HepG2 (cell line): ENCODE data around the gene CEACAM16. TPM values are rescaled to one million over a fixed set of nuclear protein-coding genes. Genes with fewer than 3 reads are reported as not detected.

ENCODE experiments used
- ARNT2 ChIP-seq: sonication (generic); formaldehyde crosslinking; IDR thresholded peaks from 2 replicates; pipeline ENCODE4 v1.8.0; 2022; ENCODE audit warnings: mild to moderate bottlenecking, low read depth, missing genetic modification reagents, moderate library complexity
- FOXO1 ChIP-seq: sonication (generic); formaldehyde crosslinking; IDR thresholded peaks from 2 replicates; pipeline ENCODE4 v1.4.0; 2020; ENCODE audit warnings: missing genetic modification reagents
- GTF2F1 ChIP-seq: fragments of 150-350 bp; IDR thresholded peaks from 2 replicates; pipeline ENCODE4 v1.6.1; 2014; ENCODE audit warnings: low read length
- HMGA1 ChIP-seq: sonication (generic); formaldehyde crosslinking; conservative IDR thresholded peaks from 2 replicates; pipeline ENCODE4 v1.4.0; 2020; ENCODE audit warnings: missing genetic modification reagents
- SAP130 ChIP-seq: IDR thresholded peaks from 2 replicates; pipeline ENCODE4 v1.6.1; 2016; ENCODE audit warnings: low read depth
- SP1 ChIP-seq, 2 experiments: fragments of 450-650 bp in 1 of 2; sonication (generic) in 1 of 2; formaldehyde crosslinking in 1 of 2; IDR thresholded peaks; 2 replicates each; pipeline versions ENCODE4 v1.4.0 to v1.6.1; 2016 to 2020; ENCODE audit warnings: missing genetic modification reagents in 1 of 2
- TBX2 ChIP-seq: sonication (generic); formaldehyde crosslinking; IDR thresholded peaks from 2 replicates; pipeline ENCODE4 v1.5.0; 2020; ENCODE audit warnings: missing genetic modification reagents, mild to moderate bottlenecking, borderline replicate concordance
- TCF7 ChIP-seq: sonication (generic); IDR thresholded peaks from 2 replicates; pipeline ENCODE4 v1.6.1; 2016; ENCODE audit warnings: antibody characterized with exemption, low read depth
- YEATS4 ChIP-seq: sonication (generic); formaldehyde crosslinking; IDR thresholded peaks from 2 replicates; pipeline ENCODE4 v1.4.0; 2020; ENCODE audit warnings: missing genetic modification reagents, borderline replicate concordance
- ZBTB20 ChIP-seq: sonication (generic); formaldehyde crosslinking; IDR thresholded peaks from 2 replicates; pipeline ENCODE4 v1.8.1; 2023; ENCODE audit warnings: missing genetic modification reagents, low read depth, mild to moderate bottlenecking, borderline replicate concordance
- ZNF567 ChIP-seq: sonication (generic); formaldehyde crosslinking; IDR thresholded peaks from 2 replicates; pipeline ENCODE4 v1.8.1; 2023; ENCODE audit warnings: mild to moderate bottlenecking, missing genetic modification reagents, borderline replicate concordance
- ZNF776 ChIP-seq: sonication (generic); formaldehyde crosslinking; IDR thresholded peaks from 2 replicates; pipeline ENCODE4 v1.4.0; 2020; ENCODE audit warnings: mild to moderate bottlenecking, missing genetic modification reagents
- ZNF777 ChIP-seq: sonication (generic); formaldehyde crosslinking; IDR thresholded peaks from 2 replicates; pipeline ENCODE4 v1.4.0; 2020; ENCODE audit warnings: missing genetic modification reagents
- ZNF850 ChIP-seq: sonication (generic); formaldehyde crosslinking; conservative IDR thresholded peaks from 2 replicates; pipeline ENCODE4 v1.9.0; 2021; ENCODE audit warnings: mild to moderate bottlenecking, missing genetic modification reagents
- ZSCAN25 ChIP-seq: sonication (generic); formaldehyde crosslinking; IDR thresholded peaks from 2 replicates; pipeline ENCODE4 v1.8.0; 2022; ENCODE audit warnings: mild to moderate bottlenecking, missing genetic modification reagents
- ZSCAN31 ChIP-seq: sonication (generic); formaldehyde crosslinking; IDR thresholded peaks from 2 replicates; pipeline ENCODE4 v1.5.0; 2020; ENCODE audit warnings: low read depth, mild to moderate bottlenecking, missing genetic modification reagents
- polyA plus RNA-seq, 8 experiments: library from polyadenylated mRNA; depleted of rRNA in 3 of 8; stranded (reverse) in 7 of 8; unstranded in 1 of 8; fragments of >200 nt; fragmentation: Illumina TruSeq in 4 of 8; extraction: Trizol in 4 of 8; gene quantifications; 2 replicates each; pipeline versions ENCODE4 v1.2.1 to v1.2.3, GENCODE V29; 2011 to 2016; ENCODE audit warnings: low read depth in 4 of 8, missing spikeins in 1 of 8, mixed read lengths in 1 of 8; ENCODE audit not compliant: insufficient read depth in 1 of 8
- total RNA-seq, 5 experiments: library from RNA; depleted of rRNA; stranded (reverse); fragments of >200 nt; fragmentation: Illumina TruSeq; extraction: Trizol; gene quantifications; 2 replicates each; pipeline ENCODE4 v1.2.3, GENCODE V29; 2016; ENCODE audit warnings: low read depth in 1 of 5
- TF ChIP-seq, protein P1 (sequence below): sonication (generic); formaldehyde crosslinking; IDR thresholded peaks from 2 replicates; pipeline ENCODE4 v1.5.0; 2020; ENCODE audit warnings: mild to moderate bottlenecking, missing genetic modification reagents, borderline replicate concordance
- TF ChIP-seq, protein P2 (sequence below): sonication (generic); formaldehyde crosslinking; conservative IDR thresholded peaks from 2 replicates; pipeline ENCODE4 v1.8.1; 2023; ENCODE audit warnings: missing genetic modification reagents
- TF ChIP-seq, protein P3 (sequence below): sonication (generic); formaldehyde crosslinking; IDR thresholded peaks from 2 replicates; pipeline ENCODE4 v1.4.0; 2020; ENCODE audit warnings: missing genetic modification reagents
- TF ChIP-seq, protein P4 (sequence below): sonication (generic); formaldehyde crosslinking; IDR thresholded peaks from 2 replicates; pipeline ENCODE4 v1.4.0; 2020; ENCODE audit warnings: missing genetic modification reagents

CEACAM16 gene
- total and polyA plus RNA-seq, 2 of the 13 experiments (the other 11 are each of a cell fraction or from before 2014, with no cell fraction given): not detected

DNA sequence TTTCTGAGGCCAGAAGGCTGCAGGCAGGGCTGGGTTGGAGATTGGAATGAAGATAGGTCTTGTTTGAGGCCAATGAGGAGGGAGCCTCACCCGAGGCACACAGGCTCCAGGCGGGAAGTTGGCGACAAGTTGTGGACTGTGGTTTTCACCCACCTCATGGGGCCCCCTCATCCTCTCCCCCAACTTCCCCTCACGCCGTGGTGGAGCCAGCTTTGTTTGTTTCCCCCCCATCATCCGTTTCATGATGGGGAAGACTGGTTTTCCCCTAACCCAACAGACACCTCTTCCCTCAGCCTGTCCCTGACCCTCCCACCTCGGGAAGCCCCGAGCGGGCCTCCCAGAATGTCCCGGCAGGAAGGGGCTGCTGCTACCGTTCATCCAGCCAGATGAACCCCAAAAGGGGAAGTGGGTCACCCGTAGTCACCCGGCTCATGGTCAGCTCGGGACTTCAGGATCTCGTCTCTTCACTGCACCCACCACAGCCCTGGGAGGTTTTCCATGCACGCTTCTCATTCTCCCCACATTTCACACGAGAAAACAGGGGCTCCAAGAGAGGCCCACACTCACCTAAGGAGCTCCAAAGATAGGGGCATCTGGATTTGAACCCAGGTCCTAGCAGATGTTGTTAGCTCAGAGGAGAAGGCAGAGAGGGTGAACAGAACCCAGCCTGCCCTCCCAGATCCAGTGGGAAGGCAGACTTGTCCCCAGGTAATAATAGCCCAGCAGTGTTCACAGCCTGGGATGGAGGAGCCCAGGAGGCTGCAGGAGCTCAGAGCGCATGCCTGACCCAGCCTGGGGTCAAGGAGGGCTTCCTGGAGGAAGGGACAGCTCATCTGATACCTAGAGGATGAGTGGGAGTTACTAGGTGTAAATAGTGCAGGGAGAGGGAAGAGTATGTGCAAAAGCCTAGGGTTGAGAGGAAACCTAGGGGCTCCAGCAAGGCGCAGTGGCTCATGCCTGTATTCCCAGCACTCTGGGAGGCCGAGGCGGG lies 23.5 kb downstream of the CEACAM16 start (continued):
- TF ChIP-seq YEATS4 (CRISPR knock-in tag) (no peak; the same call in 1 of the 2 replicates), ZSCAN25 (CRISPR knock-in tag) (0 out of 2 replicates have a peak, but pooled peaks have one; percentile 41), FOXO1 (CRISPR knock-in tag) (no peak), TCF7 (no peak), ARNT2 (no peak), ZBTB20 (CRISPR knock-in tag) (0 out of 2 replicates have a peak, but pooled peaks have one; percentile 13), ZNF777 (no peak), HMGA1 (no peak), ZSCAN31 (CRISPR knock-in tag) (0 out of 2 replicates have a peak, but pooled peaks have one; percentile 14), ZNF776 (CRISPR knock-in tag) (no peak), SAP130 (CRISPR knock-in tag) (peak; percentile 16; the same call in 1 of the 2 replicates), TBX2 (CRISPR knock-in tag) (peak; percentile 30; the same call in 1 of the 2 replicates), ZNF850 (CRISPR knock-in tag) (0 out of 2 replicates have a peak, but pooled peaks have one; percentile 48), GTF2F1 (no peak), ZNF567 (CRISPR knock-in tag) (no peak), SP1 (IDR thresholded peaks at IDR 0.05) (no peak), SP1 (CRISPR knock-in tag; IDR thresholded peaks at IDR 0.05) (no peak)
- TF ChIP-seq, protein P1, sequence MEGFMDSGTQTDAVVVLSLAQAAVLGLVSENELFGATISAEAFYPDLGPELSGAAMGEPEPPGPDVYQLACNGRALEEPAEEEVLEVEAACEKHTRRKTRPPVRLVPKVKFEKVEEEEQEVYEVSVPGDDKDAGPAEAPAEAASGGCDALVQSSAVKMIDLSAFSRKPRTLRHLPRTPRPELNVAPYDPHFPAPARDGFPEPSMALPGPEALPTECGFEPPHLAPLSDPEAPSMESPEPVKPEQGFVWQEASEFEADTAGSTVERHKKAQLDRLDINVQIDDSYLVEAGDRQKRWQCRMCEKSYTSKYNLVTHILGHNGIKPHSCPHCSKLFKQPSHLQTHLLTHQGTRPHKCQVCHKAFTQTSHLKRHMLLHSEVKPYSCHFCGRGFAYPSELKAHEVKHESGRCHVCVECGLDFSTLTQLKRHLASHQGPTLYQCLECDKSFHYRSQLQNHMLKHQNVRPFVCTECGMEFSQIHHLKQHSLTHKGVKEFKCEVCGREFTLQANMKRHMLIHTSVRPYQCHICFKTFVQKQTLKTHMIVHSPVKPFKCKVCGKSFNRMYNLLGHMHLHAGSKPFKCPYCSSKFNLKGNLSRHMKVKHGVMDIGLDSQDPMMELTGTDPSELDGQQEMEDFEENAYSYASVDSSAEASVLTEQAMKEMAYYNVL: peak; percentile 49; the same call in 1 of the 2 replicates
- TF ChIP-seq, protein P2, sequence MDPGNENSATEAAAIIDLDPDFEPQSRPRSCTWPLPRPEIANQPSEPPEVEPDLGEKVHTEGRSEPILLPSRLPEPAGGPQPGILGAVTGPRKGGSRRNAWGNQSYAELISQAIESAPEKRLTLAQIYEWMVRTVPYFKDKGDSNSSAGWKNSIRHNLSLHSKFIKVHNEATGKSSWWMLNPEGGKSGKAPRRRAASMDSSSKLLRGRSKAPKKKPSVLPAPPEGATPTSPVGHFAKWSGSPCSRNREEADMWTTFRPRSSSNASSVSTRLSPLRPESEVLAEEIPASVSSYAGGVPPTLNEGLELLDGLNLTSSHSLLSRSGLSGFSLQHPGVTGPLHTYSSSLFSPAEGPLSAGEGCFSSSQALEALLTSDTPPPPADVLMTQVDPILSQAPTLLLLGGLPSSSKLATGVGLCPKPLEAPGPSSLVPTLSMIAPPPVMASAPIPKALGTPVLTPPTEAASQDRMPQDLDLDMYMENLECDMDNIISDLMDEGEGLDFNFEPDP: no peak
- TF ChIP-seq, protein P3, sequence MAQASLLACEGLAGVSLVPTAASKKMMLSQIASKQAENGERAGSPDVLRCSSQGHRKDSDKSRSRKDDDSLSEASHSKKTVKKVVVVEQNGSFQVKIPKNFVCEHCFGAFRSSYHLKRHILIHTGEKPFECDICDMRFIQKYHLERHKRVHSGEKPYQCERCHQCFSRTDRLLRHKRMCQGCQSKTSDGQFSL: peak; percentile 36; the same call in 1 of the 2 replicates
- TF ChIP-seq, protein P4, sequence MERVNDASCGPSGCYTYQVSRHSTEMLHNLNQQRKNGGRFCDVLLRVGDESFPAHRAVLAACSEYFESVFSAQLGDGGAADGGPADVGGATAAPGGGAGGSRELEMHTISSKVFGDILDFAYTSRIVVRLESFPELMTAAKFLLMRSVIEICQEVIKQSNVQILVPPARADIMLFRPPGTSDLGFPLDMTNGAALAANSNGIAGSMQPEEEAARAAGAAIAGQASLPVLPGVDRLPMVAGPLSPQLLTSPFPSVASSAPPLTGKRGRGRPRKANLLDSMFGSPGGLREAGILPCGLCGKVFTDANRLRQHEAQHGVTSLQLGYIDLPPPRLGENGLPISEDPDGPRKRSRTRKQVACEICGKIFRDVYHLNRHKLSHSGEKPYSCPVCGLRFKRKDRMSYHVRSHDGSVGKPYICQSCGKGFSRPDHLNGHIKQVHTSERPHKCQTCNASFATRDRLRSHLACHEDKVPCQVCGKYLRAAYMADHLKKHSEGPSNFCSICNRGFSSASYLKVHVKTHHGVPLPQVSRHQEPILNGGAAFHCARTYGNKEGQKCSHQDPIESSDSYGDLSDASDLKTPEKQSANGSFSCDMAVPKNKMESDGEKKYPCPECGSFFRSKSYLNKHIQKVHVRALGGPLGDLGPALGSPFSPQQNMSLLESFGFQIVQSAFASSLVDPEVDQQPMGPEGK (CRISPR knock-in tag): peak; percentile 59; the same call in 1 of the 2 replicates
